GM18951 (cell line): Measurements from ENCODE around the gene CYP24A1.

Experiments used
- POLR2A ChIP-seq: IDR thresholded peaks from 4 replicates; pipeline ENCODE4 v1.6.1; 2011; ENCODE audit warnings: mild to moderate bottlenecking; ENCODE audit not compliant: insufficient read length, insufficient read depth; ENCODE audit errors: extremely low read depth
- in situ Hi-C: fragments of 300-500 bp; cut with MboI; formaldehyde crosslinking; loops from one replicate; pipeline ENCODE4 v1.12.0; 2022; ENCODE audit warnings: low sequenced_read_pairs, mixed read lengths, inconsistent platforms; ENCODE audit not compliant: unreplicated experiment

CYP24A1 gene

DNA sequence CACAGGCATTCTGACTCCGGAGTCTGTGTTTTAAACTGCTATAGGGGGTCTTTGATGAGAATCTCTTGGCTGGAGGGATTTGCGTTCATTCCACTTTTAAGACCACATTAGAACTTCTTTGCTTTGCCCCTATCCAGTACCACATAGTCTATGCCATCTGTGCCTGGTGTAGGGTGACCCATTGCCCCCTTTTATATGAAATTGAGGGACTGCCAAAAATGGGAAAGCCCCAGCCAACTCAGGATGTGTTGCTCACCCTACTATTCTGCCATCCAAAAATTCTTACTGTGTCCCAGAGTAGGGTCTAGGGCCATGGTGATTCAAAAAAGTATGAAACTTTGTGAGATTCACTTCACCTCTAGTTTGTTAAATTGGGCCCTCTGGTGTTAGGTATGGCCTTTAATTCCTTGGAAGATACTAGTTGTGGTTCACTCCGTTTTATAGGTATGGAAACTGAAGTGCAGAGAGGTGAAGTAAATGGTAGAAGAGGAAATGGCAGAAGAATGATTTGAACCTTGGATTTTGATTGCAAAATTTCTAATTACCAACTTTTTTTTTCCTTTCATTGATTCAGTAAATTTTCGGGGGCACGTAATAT is 35.5 kb upstream of the CYP24A1 start:
- in situ Hi-C loops, result no loop called here
- TF ChIP-seq POLR2A, result no peak

DNA sequence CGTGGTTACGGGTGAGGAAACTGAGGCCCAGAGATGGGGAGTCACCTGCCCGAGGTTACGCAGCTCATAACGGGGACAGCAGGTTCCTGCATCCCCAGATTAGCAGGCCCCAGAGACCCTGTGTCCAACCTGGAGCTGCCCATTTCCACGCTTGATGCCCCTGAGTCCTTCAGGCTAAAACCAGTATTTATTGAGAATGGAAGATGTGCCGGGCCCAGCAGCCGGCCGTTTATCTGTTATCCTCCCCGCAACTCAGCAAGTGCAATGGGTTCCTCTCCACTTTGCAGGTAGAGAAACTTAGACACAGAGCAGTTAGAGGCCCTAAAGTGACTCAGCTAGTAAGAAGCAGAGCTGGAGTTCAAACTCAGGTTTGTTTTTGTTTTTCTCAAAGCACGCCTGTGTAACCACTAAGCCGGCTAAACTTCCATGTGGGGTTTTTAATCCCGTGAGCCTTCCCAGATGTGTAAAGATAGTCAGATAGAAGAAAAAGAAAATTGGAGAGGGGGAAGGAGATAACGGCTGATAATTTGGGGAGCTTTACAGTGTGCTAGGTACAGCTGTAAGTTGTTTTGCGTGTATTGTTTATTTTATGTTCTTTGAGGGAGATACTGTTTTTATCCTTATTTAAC is 34.9 kb upstream of the CYP24A1 start:
- no peak for TF ChIP-seq POLR2A
- in situ Hi-C loops, result no loop called here

DNA sequence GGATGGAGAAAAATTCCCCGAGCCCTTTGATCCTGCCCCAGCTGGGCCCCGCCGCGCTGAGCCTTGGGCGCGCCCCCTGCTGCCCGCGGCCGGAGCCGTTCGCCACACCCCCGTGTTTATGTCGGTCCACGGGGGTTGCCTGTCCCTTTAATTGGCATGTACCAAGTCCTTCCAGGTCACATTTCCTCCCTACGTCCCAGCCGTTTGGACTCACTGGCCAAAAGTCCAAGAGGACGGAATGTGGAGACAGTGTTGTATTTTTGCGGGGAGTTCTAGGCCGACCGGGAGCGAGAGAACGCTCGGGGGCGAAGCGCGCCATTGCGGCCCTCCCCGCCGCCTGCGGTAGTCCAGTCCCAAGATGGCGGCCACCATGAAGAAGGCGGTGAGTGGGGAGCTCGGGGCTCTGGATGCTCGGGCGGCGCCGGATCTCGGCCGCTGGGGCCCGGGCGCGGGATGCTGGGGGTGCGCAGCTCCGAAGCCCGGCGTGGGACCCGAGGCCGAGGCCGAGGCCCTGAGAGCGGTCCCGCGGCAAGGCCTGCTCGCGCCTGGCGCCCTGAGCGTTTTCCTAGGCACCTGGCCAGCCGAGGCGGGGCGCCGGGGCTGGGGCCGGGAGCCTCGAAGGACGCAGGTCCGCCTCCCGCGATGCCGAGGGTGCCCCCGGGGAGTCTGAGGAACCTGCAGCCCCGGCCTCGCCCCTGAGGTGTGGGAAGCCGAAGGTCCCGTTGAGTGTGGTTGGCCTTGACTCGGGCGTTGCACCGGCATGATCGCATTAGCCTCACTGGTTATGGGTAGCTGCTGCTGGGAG is 34.2 kb upstream of the CYP24A1 start, which contains the start of gene PFDN4:
TSS of gene PFDN4 (plus strand) at position 345 of the 805 bp plus-strand sequence. CDS start at position 359, 14 bp downstream.
- TF ChIP-seq POLR2A, result peak; percentile 67
- in situ Hi-C loops, result no loop called here

DNA sequence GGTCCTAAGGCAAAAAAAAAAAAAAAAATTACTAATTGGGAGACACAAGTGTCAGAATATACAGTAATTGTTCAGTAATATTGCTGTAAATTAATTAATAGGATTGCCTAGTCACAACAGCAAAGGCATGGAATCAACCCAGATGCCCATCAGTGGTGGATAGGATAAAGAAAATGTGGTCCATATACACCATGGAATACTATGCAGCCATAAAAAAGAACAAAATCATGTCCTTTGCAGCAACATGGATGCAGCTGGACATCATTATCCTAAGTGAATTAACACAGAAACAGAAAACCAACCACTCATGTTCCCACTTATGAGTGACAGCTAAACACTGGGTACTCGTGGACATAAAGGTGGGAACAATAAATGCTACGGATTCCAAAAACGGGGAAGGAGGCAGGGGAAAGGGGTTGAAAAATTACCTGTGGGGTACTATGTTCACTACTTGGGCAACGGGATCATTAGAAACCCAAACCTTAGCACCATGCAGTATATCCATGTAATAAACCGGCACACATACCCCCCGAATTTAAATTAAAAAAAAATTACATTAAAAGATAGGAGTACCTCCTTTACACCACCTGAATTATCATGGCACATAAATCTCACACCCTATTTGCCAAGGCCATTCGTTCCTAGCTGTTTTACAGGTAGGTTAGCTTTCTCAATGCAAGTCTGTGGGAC is 33.4 kb upstream of the CYP24A1 start:
- no peak for TF ChIP-seq POLR2A
- in situ Hi-C loops, result no loop called here

DNA sequence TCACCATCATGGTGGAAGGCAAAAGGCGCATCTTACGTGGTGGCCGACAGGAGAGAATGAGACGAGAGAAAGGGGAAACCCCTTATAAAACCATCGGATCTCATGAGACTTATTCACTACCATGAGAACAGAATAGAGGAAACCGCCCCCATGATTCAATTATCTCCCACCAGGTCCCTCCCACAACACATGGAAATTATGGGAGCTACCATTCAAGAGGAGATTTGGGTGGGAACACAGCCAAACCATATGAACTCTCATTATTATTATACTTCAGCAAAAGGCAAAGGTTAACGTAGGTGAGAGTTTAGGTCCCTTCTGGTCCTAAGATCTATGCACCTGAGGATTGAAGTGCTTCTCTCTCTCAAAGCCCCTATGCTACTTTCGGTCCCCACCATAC is 31.7 kb upstream of the CYP24A1 start:
- in situ Hi-C loops, result no loop called here

DNA sequence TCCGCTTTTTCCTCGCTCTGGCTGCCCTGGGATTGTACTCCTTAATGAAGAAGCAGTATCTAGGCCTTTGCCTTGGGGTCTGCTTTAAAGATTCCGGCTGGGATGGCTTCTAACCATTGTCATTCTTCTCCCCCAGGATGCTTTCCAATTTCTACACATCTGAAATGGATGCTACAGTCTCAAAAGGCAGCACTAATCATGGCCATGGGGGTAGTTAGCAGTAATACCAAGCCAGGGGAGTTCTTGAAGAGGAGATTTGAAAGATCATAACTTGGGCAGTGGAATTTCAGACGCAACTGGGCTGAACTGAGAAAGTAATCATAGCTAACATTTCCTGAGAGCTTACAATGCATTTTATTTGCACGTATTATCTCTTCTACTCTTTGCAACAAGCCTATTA is 30.7 kb upstream of the CYP24A1 start:
- in situ Hi-C loops, result no loop called here
- no peak for TF ChIP-seq POLR2A

More for the DNA sequence above, 31.7 kb upstream of the CYP24A1 start:
- no peak for TF ChIP-seq POLR2A

DNA sequence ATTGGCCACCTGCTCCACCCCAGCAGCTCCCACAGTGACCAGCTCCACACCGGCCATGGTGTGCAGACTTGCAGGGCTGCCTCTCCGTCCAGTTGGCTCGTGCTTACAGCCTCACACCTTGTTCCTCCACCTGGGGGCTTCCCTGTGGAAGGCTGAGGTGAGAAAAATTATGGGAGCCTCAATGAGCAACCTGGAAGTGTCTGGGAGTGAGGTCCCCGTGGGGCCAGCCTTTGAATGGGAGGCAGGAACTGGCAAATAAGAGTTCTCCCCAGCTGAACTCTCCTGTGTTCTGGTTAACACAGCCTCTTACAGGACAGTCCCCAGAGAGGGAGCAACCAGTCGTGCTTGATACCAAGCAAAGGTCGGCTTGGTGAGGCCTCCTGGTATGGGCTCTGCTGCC is 30.3 kb upstream of the CYP24A1 start:
- TF ChIP-seq POLR2A, result no peak
- in situ Hi-C loops, result no loop called here

DNA sequence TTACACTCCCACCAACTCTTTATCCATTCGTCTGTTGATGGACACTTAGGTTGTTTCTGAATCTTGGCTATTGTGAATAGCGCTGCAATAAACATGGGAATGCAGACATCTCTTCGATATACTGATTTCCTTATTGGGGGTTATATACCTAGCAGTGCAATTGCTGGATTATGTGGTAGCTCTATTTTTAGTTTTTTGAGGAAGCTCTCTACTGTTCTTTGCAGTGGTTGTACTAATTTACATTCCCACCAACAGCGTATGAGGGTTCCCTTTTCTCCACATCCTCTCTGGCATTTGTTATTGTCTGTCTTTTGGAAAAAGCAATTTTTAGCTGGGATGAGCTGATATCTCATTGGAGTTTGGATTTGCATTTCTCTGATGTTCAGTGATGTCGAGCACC is 29.5 kb upstream of the CYP24A1 start:
- in situ Hi-C loops, result no loop called here
- TF ChIP-seq POLR2A, result no peak

DNA sequence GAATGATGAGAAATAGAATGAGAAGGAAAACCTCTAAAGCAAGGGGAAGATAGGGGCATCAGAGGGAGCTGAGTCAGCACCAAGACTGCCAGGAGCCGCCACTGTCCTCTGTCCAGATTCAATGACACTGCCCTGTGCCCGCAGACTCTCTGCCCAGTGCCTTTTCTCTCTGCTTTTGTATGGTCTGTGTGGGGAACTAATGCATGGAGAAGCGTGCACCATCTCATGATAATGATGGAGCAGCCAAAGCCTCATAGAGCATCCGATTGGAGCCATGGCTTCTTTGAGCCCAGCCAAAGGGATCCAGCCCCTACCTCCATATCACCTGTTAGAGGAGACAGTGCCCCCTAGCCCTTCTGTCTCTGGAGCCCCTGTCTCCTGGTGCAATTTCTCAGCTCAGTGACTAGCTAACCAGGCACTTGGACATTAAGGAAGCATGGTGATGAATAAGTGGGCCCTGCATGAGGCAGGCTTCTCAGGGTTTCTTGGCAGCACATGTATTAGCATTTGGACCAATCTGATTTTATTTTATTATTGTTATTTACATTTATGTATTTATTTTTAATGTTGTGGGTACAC is 27.6 kb upstream of the CYP24A1 start:
- no peak for TF ChIP-seq POLR2A
- in situ Hi-C loops, result no loop called here

DNA sequence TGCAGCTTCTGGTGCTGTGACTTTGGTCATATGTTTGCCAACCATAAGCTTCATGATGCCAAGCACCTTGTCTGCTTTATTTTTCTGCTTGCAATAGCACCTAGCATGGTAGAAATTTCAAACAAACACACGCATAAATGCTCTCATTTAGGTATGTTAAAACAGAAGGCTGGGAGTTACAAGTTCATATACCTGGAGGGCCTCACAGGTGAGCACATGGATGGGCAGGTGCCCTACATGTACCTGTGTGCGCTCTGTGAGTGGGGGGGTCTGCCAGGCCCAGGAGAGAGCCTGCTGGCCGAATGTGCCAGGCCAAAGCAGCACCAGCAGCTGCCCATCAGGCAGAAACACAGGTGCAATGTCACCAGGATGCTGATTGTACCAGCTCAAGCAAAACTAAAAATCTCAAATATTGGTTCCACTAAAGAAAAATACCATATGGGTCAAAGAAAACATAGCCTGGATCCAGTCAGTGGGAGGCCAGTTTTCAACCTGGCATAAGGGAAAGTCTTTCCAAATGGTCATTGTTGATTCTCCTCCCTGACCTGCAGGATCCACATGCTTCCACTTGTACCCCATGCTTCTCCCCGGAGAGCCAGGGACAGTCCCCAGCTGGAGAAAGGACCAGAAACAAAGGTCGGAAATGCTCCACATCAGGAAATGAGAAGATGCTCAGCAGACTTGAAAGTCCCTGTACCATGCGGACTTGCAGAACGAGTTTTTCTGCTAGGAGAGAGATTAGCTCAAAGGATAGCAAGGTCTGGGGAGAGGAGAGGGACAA is 26.9 kb upstream of the CYP24A1 start:
- in situ Hi-C loops, result no loop called here
- TF ChIP-seq POLR2A, result no peak

DNA sequence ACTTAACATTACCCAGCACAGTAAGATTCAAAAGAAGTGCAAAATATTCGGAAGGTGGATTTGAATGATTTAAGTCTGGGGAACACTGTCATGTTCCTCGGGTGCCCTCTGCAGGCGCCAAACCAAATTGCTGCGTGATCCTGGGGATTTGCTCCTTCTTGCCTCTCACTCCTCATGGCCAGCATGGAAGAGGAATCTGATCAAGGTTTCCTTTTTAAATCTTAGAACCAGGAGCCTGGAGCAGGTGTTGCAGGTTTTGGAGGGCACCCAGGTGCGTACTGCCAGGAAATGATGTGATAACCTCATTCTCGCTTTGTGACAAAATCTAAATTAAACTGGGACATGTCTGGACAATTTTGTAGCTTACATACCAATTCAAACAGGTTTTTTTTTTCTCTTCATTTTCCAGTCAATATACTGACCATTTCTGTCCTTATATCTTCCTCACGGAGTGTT is 26.0 kb upstream of the CYP24A1 start:
- in situ Hi-C loops, result loop anchor here (10.0 to 25.0 kb wide), 3 partner anchors 95 to 637 kb away; no protein-coding TSS in a partner anchor
- no peak for TF ChIP-seq POLR2A

DNA sequence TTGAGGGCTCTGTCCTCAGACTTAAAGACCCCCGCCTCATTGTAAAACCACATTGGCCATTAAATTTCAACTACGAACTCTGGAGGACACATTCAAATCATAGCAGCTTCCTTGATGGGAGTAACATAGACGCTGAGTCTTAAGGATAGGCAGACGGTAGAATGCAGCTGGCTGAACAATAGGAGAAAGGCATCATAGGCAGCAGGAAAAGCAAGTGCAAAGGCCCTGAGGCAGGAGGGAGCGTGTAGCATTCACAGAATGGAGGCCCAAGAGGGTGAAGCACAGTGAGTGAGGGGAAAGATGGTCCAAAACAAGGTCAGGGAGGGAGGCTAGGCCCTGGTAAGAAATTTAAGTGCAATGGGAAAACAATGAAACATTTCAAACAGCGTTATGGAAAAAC is 25.5 kb upstream of the CYP24A1 start:
- in situ Hi-C loops, result loop anchor here (10.0 to 25.0 kb wide), 3 partner anchors 94 to 637 kb away; no protein-coding TSS in a partner anchor
- TF ChIP-seq POLR2A, result no peak
